GOT3 (cell line): Measurements from ENCODE around the gene VWA2.
"Not testable (repeated sequence)": the region's sequence is repeated elsewhere in the genome, so short reads cannot be mapped to it uniquely, and the experiment has no call there.

ENCODE experiments used
- DNase-seq: peaks from one replicate; lab custom pipeline; 2025; ENCODE audit warnings: mixed read lengths; lab: John Stamatoyannopoulos, UW

The VWA2 gene

GRCh38 chr10:114320249-114321116 is 81.4 kb downstream of the VWA2 start:
- no peak for DNase-seq

GRCh38 chr10:114322344-114322743 is 83.3 kb downstream of the VWA2 start:
- no peak for DNase-seq

GRCh38 chr10:114323023-114323422 is 84.0 kb downstream of the VWA2 start:
- no peak for DNase-seq

GRCh38 chr10:114326795-114327194 is 87.7 kb downstream of the VWA2 start:
- DNase-seq: no peak

GRCh38 chr10:114327537-114328440 is 88.7 kb downstream of the VWA2 start:
- no peak for DNase-seq

GRCh38 chr10:114328441-114328812 is 89.4 kb downstream of the VWA2 start:
- DNase-seq: no peak

GRCh38 chr10:114328874-114329273 is 89.8 kb downstream of the VWA2 start:
- DNase-seq: no peak

- DNase-seq: no peak
Observed at GRCh38 chr10:114329634-114330365, 90.7 kb downstream of the VWA2 start.

- DNase-seq: no peak
Observed at GRCh38 chr10:114332301-114333192, 93.5 kb downstream of the VWA2 start.

GRCh38 chr10:114333441-114333840 is 94.4 kb downstream of the VWA2 start:
- DNase-seq: not testable (repeated sequence)

- no peak for DNase-seq
Observed at GRCh38 chr10:114334301-114334700, 95.2 kb downstream of the VWA2 start.

- DNase-seq: no peak
Observed at GRCh38 chr10:114335614-114336013, 96.6 kb downstream of the VWA2 start.

- DNase-seq: no peak
Observed at GRCh38 chr10:114336823-114337509, 97.9 kb downstream of the VWA2 start.

- DNase-seq: no peak
Observed at GRCh38 chr10:114337510-114338462, 98.7 kb downstream of the VWA2 start.

GRCh38 chr10:114340816-114341215 is 101.8 kb downstream of the VWA2 start:
- no peak for DNase-seq
